NT2/D1 (cell line): Measurements from ENCODE around the gene SYN1.

Source experiments
- SUZ12 ChIP-seq: IDR thresholded peaks from 2 replicates; pipeline ENCODE4 v1.6.1; 2011; ENCODE audit not compliant: insufficient read length, insufficient read depth; ENCODE audit errors: extremely low read depth
- YY1 ChIP-seq: IDR thresholded peaks from 2 replicates; pipeline ENCODE4 v1.6.1; 2011; ENCODE audit not compliant: insufficient read length, insufficient read depth
- ZNF274 ChIP-seq: IDR thresholded peaks from 2 replicates; pipeline ENCODE4 v1.6.1; 2011; ENCODE audit warnings: mild to moderate bottlenecking, low read depth, low read length

GRCh38 chrX:47608130-47608810, 11.4 kb downstream of the SYN1 start:
- TF ChIP-seq SUZ12 (no peak), YY1 (no peak), ZNF274 (no peak)
